Caki2 (cell line): ENCODE results near the gene ADAMTSL2. TPM values are rescaled to one million over a fixed set of nuclear protein-coding genes. Genes with fewer than 3 reads are reported as not detected.

Source experiments
- DNase-seq: peaks from one replicate; pipeline ENCODE4 v3.0.0-alpha.2; 2015; ENCODE audit warnings: low read depth
- in situ Hi-C: cut with HindIII; loops from 2 replicates; pipeline ENCODE4 v1.10.0; 2016; ENCODE audit warnings: low sequenced_read_pairs, low pct_unique_long_range_greater_than_20kb, mixed read lengths
- total RNA-seq: library from RNA; depleted of rRNA; stranded (reverse); fragments of >200 nt; shearing (Covaris generic); gene quantifications from 2 replicates; pipeline ENCODE4 v1.2.3, GENCODE V29; 2014; ENCODE audit warnings: low replicate concordance; rRNA removed

ADAMTSL2 gene
- total RNA-seq, 1 experiment from 2014 or later, result not detected

- in situ Hi-C loops, result no loop called here
- DNase-seq, result no peak
Observed at GRCh38 chr9:133618726-133619125, 84.2 kb downstream of the ADAMTSL2 start.

GRCh38 chr9:133619791-133620190 is 85.3 kb downstream of the ADAMTSL2 start:
- DNase-seq, result no peak
- in situ Hi-C loops, result no loop called here

DNA sequence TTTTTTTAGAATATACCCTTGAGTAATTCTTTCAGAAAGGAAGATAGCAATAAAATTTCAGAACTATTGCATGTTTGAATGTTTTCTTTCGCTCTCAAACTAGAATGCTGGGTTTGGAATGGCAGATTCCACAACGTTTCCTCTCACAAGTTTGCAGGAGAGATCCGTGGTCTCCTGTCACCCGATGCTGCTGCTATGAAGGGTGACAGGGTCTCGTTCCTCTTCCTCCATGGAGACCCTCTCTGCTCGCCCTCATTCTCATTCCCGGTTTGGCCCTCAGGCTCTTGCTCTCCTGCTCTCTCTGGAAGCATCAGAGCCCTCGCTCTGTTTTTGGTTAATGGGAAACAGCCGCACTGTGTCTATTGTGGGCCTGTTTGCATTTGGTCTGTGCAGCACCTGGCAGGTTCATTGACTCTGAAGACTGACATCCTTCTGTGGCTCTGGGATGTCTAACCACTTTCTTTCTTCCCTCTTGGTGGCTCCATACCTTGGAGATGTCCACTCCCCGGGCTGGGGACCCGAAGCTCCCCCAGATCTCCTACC is 87.3 kb downstream of the ADAMTSL2 start:
- no peak for DNase-seq
- in situ Hi-C loops, result no loop called here

DNA sequence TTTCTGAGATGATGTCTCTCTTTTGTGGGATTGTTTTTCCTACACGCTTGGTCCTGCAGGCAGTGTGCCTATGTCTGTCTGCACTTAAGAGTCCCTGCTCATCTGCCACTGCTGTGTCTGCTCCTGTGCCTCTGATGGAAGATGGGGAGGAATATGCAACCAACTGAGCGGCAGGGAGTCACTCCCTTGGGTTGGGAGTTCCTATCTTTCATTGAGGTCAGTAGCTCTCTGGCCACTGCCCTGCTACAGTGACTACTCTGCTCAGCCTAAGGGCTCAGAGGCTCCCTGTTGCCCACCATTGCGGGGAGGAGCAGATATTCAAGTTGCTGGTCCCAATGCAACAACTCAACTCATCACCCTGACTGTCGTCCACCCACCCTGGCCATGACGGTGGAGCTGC is 88.1 kb downstream of the ADAMTSL2 start:
- no peak for DNase-seq
- in situ Hi-C loops, result no loop called here

Other genes starting within 250 kb of the ADAMTSL2 start
- 16.8 and 34.9 TPM in 2 replicates for gene SURF6, start 198.5 kb upstream of the ADAMTSL2 start, total RNA-seq
- gene MED22, start 186.6 kb upstream of the ADAMTSL2 start, total RNA-seq, result 25.3 and 62.5 TPM in 2 replicates
- 2,316 and 2,792 TPM in 2 replicates for gene RPL7A, start 186.5 kb upstream of the ADAMTSL2 start, total RNA-seq
- 55.9 and 69.7 TPM in 2 replicates for gene SURF1, start 178.2 kb upstream of the ADAMTSL2 start, total RNA-seq
- 13.6 and 26.0 TPM in 2 replicates for gene SURF2, start 178.2 kb upstream of the ADAMTSL2 start, total RNA-seq
- 370 and 393 TPM in 2 replicates for gene SURF4, start 158.6 kb upstream of the ADAMTSL2 start, total RNA-seq
- gene STKLD1, start 158.3 kb upstream of the ADAMTSL2 start, total RNA-seq, result 0.17 TPM in 1 of 2 replicates, not detected in the other
- gene REXO4, start 116.7 kb upstream of the ADAMTSL2 start, total RNA-seq, result 27.5 and 35.4 TPM in 2 replicates
- gene ADAMTS13, start 112.3 kb upstream of the ADAMTSL2 start, total RNA-seq, result 3.0 and 3.7 TPM in 2 replicates
- gene CACFD1, start 74.7 kb upstream of the ADAMTSL2 start, total RNA-seq, result 10.7 and 13.2 TPM in 2 replicates
- 19.6 and 19.7 TPM in 2 replicates for gene SLC2A6, start 55.6 kb upstream of the ADAMTSL2 start, total RNA-seq
- gene MYMK, start 9.7 kb upstream of the ADAMTSL2 start, total RNA-seq, result not detected in 2 replicates
- gene FAM163B, start 74.7 kb downstream of the ADAMTSL2 start, total RNA-seq, result not detected in 2 replicates
- not detected in 2 replicates for gene DBH, start 101.7 kb downstream of the ADAMTSL2 start, total RNA-seq
- 7.6 and 13.0 TPM in 2 replicates for gene SARDH, start 203.6 kb downstream of the ADAMTSL2 start, total RNA-seq